GM18951 (cell line): ENCODE data around the gene GRAMD2A.

Source experiments
- POLR2A ChIP-seq: IDR thresholded peaks from 4 replicates; pipeline ENCODE4 v1.6.1; 2011; ENCODE audit warnings: mild to moderate bottlenecking; ENCODE audit not compliant: insufficient read length, insufficient read depth; ENCODE audit errors: extremely low read depth
- in situ Hi-C: fragments of 300-500 bp; cut with MboI; formaldehyde crosslinking; loops from one replicate; pipeline ENCODE4 v1.12.0; 2022; ENCODE audit warnings: low sequenced_read_pairs, mixed read lengths, inconsistent platforms; ENCODE audit not compliant: unreplicated experiment

GRAMD2A gene

GRCh38 chr15:72197460-72198355, at the start of gene GRAMD2A:
Gene GRAMD2A (minus strand): TSS chr15:72197787.
- in situ Hi-C loops: no loop called here
- no peak for TF ChIP-seq POLR2A

DNA sequence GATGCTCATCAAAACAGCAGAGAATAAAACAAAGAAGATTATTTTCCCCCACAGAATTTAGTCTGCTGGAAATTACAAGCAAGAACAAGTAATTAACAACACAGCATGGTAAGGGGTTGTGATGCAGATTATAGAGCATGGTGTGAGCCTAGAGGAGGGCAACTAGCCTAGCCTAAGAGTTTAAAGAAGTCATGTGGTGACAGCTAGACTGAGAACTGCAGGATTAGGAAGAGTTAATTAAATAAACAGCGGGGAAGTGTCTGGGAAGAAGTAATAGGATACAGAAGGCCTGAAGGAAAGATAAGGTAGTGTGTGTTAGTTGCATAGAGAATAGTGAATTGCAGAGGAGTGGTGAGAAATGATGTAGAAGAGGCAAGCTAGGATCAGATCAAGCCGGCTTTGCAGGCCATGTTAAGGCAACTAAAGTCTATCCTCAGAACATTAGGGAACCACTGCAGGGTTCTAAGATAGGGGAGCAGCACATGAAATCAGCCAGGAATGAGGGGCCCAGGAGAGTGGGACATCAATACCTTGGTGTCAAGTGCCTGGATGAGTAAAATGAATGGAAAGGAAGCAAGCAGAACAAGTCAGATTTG, 45.3 kb upstream of the GRAMD2A start:
- in situ Hi-C loops: no loop called here
- TF ChIP-seq POLR2A: no peak

- in situ Hi-C loops: no loop called here
- no peak for TF ChIP-seq POLR2A
These were observed 42.1 kb upstream of the GRAMD2A start for GRCh38 chr15:72239652-72240051.

DNA sequence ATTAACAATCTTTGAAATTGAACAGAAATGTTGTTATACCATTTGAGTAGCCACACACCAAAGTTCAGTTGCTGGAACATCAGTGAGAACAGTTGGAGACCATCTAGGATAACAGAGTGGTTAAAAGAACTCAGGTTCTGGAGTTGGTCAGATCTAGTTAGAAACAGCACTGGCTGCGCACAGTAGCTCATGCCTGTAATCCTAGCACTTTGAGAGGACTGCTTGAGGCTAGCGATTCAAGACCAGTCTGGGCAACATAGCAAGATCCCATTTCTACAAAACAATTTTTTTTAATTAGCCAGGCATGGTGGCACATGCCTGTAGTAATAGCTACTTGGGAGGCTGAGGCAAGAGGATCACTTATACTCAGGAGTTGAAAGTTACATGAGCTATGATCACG, 41.0 kb upstream of the GRAMD2A start:
- TF ChIP-seq POLR2A: no peak
- in situ Hi-C loops: no loop called here

DNA sequence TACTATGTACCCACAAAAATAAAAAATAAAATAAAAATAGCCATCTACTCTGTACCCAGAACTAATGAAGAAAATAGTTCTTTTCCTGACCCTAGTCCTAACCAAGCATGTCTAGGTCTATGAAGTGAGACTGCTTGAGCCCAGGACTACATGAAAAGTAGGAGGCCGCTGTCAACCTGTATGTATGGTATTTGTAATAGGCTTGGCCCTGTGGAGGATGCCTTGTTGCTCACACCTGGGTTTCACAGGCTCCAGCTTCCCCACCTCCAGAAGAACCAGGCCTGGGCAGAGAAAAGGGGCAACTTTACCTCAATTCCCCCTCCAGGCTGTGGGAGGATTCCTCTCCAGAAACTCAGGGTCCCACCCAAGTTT, 40.3 kb upstream of the GRAMD2A start:
- in situ Hi-C loops: no loop called here

GRCh38 chr15:72237029-72237852, 39.7 kb upstream of the GRAMD2A start:
- in situ Hi-C loops: no loop called here
- peak; percentile 49 for TF ChIP-seq POLR2A

More for the DNA sequence above, 40.3 kb upstream of the GRAMD2A start:
- no peak for TF ChIP-seq POLR2A

GRCh38 chr15:72236381-72237003, 38.9 kb upstream of the GRAMD2A start:
- in situ Hi-C loops: no loop called here
- no peak for TF ChIP-seq POLR2A

- no peak for TF ChIP-seq POLR2A
- in situ Hi-C loops: no loop called here
These were observed 37.7 kb upstream of the GRAMD2A start for GRCh38 chr15:72235298-72235697.

- no peak for TF ChIP-seq POLR2A
- in situ Hi-C loops: no loop called here
These were observed 36.2 kb upstream of the GRAMD2A start for GRCh38 chr15:72233769-72234168.

DNA sequence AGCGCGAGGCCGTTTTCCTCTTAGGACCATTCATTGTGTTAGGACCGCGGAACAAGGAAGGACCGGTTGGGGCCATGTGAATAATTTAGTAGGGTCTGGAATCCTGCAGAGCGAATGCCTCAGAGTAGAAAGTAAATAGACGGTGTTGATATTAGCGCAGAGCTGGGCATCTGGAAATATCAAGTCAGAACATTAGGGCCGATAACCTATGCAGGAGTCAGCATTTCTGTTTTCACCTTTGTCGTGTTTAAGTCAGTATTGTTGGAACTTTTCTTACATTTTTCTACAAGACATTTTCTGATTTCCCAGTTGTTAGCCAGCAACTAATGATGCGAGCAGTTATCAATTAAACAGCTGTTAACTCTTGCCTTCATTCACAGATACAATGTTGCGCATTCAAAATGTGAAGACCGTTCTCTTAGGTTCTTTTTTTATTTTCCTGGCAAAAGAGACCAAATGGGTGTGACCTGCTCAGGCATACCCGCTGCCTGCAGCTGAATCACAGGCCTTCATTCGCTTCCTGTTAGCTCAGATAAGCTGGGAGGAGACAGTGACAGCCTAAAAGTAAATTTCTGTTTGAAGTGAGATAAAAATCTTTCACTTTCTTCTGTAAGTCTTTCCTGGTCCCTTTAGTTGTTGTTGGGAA, 34.4 kb upstream of the GRAMD2A start:
- in situ Hi-C loops: no loop called here
- no peak for TF ChIP-seq POLR2A

GRCh38 chr15:72231066-72231832, 33.7 kb upstream of the GRAMD2A start, which contains the start of gene PKM:
Gene PKM (minus strand): TSS chr15:72231190. CDS start chr15:72219097, 12,093 bp downstream.
- peak; percentile 99 for TF ChIP-seq POLR2A
- in situ Hi-C loops: no loop called here

DNA sequence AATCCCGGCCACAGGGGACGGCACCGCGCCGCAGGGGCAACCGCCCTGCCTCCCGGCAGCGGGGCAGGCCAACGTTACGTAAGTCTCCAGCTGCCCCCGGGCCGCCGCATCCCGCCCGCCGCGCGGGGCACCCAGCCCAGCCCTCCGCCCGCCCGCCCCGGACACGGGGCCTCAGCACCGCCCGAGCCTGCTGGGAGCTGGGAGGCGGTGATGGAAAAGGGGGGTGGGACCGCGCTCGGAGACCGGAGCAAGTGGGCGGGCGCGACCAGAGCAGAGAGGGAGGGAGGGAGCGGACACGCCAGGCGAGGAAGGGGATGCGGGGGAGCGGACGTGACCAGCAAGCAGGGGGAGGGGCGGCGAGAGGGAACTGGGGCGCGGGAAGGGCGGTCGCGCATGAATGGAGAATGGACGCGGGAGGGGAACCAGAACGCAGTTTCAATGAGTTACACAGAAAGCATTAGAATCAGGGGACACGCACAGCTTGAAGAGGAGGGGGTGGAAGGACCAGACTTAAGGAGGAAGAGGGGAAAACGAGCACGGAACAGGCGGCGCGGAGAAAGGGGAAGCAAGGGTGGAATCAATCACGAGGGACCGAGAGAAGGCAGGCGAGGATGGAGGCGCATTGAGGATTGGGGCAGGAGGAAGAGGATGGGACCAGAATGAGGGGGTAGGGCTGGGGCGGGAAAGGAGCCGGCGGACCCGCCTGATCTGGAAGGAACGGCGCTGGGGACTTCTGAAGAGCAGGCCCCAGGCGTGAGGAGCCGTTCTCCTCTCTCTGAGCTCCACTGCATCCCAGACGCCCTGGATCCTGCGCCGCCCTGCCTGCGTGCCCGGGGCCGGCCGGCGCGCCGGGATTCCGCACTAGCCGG, 32.8 kb upstream of the GRAMD2A start:
- in situ Hi-C loops: no loop called here
- TF ChIP-seq POLR2A: peak; percentile 35
